22Rv1 (cell line): ENCODE results near the gene PPM1H.

Source experiments
- ZFX ChIP-seq: fragments of 450-650 bp; IDR thresholded peaks from 2 replicates; pipeline ENCODE4 v1.6.1; 2017; ENCODE audit warnings: antibody characterized with exemption, borderline replicate concordance
- TF ChIP-seq, protein P1 (sequence below): fragments of 450-650 bp; IDR thresholded peaks from 2 replicates; pipeline ENCODE4 v1.5.1; 2017; ENCODE audit warnings: mild to moderate bottlenecking

DNA sequence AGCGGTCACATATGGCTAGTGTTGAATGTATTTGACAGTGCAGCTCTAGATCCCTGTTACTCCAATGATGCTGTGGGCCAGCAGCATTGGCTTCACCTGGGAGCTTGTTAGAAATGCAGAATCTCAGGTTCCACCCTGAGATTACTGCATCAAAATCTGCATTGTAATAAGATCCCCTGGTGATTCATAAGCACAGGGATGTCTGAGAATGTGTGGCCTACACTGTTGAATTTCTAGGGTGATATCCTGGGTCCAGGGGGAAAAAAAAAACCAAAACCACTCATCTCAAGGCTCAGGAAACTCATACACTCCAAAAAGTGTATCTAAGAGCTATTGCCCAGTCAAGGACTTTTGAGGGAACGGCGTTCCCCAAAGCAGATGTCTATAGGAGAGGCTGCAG lies 196.8 kb downstream of the PPM1H start:
- TF ChIP-seq, protein P1, sequence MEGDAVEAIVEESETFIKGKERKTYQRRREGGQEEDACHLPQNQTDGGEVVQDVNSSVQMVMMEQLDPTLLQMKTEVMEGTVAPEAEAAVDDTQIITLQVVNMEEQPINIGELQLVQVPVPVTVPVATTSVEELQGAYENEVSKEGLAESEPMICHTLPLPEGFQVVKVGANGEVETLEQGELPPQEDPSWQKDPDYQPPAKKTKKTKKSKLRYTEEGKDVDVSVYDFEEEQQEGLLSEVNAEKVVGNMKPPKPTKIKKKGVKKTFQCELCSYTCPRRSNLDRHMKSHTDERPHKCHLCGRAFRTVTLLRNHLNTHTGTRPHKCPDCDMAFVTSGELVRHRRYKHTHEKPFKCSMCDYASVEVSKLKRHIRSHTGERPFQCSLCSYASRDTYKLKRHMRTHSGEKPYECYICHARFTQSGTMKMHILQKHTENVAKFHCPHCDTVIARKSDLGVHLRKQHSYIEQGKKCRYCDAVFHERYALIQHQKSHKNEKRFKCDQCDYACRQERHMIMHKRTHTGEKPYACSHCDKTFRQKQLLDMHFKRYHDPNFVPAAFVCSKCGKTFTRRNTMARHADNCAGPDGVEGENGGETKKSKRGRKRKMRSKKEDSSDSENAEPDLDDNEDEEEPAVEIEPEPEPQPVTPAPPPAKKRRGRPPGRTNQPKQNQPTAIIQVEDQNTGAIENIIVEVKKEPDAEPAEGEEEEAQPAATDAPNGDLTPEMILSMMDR: no peak
- no peak for TF ChIP-seq ZFX
